LoVo (cell line): Measurements from ENCODE around the gene HOXC6.

Source experiments
- DNase-seq: peaks from one replicate; pipeline ENCODE4 v3.0.0-alpha.2; 2016; ENCODE audit warnings: low spot score

The HOXC6 gene

GRCh38 chr12:54002278-54002914 lies 25.8 kb upstream of the HOXC6 start:
- no peak for DNase-seq

DNA sequence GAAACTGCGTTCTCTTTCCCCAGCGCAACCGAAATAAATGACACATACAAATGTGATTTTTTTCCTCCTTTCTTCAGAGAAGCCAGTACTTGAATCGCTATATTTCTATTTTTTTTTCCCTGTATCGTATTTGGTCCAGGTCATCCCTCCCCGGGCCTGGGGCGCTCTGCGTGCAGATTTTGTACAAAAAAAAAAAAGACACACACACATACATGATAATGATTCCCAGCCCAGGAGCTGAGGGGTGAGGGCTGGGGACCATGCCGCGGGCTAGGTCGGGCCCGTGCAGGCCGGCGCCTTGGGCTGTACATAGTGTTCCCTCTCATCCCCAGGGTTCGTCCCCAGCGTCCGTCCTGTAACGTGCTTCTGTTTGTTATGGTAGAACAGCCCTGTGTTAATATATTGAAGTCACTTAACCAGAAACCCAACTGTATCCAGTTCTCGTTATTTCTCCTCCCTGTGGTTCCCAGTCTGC lies 25.3 kb upstream of the HOXC6 start:
- DNase-seq = no peak

GRCh38 chr12:54003625-54004024 lies 24.6 kb upstream of the HOXC6 start:
- DNase-seq = no peak

DNA sequence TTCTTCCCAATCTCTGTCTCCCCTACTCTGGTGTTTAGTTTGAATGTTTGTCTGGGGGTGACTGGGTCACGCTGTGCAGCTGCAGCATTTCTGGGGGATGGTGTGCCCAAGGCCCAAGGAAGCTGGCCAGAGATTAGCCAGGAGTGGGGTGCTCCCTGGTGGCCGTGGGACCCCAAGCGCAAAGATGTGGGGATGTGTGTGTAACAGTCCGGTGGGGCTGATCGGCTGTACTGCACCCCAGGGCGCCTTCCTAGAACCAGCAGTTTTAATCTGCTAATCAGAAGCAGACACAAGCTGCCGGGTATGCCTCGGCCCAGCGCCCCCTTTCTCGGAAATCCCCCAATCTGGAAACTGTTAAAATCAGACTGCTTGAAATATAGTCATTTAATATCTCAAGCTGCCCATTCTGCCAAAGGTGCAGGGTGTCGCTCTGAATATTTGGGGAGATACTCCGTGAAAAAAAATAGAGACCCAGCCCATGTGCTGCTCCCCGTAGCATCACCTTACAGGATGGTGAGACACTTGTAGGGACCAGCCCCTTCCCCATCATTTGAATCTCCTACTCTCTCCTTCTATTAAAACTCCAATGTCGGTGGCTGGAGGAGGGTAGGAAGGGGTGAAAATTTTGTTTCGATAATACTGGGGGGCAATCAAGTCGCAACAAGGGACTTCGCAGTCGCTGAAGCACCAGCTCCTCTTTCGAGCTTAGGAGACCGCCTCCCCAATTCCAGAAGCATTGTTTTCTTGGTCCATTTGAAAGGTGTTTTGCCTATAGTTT lies 24.0 kb upstream of the HOXC6 start:
- no peak for DNase-seq

DNA sequence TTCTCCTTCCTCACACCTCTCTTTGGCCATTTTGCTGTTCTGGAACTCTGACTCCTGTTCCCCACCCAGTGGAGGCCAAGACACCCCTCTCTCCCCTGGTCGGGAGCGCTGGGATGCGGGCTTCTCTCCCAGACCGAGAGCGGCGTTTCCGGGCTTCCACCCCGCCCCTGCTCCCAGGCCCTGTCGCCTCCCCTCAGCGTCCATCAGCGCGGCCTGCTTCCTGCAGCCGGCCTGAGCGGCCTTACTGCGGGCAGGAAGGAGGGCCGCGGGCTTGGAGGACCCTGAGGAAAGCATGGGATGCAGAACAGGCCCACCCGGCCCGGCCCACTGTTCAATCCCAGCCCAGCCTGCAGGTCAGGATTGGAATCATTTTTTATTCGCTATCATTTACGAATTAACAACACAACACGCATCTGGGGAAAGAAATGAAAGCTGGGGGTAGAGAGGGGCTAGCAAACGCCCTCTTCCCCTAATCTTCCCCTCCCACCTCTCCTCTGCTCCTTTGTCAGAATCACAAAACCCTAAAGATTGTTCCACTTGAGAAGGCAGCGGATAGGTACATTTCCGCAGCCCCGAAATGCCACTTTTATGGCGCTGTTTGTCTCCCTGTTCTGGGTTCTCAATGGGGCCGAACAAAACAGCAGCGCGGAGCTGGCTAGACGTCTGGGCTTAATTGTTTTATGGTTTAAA lies 23.3 kb upstream of the HOXC6 start:
- DNase-seq = no peak

DNA sequence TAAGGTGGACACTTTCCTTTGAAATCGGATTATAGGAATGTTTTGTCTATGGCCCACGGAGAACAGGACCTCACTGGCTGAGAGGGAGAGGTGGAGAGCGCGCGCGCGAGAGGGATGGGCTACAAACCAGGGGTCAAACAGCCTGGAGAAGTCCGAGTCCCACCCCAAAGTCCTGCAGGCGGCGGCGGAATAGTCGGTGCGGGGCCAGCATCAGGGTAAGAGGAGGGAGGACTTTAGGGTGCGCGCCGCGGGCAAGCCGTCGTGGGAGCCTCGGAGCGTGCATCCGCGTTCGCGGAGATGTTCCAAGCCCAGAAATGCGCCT lies 22.7 kb upstream of the HOXC6 start:
- no peak for DNase-seq

DNA sequence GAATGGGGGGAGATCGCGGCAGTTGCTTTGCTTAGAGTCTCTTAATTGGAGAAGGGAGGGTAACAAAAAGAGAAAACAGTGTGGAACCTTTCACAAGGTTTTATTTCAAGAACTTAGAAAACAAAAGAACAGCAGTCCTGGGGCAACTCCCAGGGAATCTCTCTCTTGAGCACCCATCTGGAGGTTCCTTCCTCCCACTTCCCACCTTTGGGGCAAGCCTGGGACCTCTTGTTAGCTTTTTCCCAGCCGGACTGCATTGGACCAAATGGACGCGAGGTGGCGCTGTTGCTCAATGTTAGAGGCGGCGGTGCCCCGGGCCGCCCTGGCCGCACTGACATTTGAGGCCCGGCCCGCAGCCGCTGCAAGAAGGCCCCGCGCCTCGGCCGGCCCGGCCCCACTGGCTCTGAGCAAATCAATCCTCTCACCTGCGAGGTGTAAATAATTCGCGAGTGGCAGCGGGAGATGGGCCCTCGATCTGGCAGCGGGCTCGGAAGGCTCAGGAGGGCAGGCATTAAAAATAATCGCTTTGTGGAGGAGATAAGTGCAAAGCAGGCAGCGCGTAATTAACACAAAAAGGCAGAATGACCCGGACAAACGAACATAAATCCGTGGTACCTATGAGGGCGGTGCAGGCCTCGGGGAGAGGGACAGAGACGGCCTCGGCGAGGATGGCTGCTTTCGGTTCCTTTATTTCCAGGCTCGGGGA lies 22.2 kb upstream of the HOXC6 start:
- DNase-seq = peak; percentile 87

GRCh38 chr12:54006559-54007220 lies 21.6 kb upstream of the HOXC6 start:
- no peak for DNase-seq

GRCh38 chr12:54007538-54008259 lies 20.5 kb upstream of the HOXC6 start:
- no peak for DNase-seq

DNA sequence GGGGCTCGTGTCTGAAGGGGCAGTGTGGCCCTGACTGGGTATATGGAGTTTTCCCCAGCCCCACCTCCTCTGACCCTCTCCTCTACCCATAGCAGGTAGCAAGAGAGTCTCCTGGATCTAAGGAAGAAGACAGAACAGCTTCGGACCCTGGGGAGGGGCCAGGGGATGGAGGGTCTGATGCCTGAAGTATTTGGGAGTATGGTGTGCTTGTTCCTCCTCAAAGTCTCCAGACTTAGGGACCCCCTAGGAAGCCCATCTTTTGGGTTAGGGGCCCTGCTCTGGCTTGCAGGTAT lies 20.0 kb upstream of the HOXC6 start:
- no peak for DNase-seq

GRCh38 chr12:54009171-54010052 lies 18.8 kb upstream of the HOXC6 start:
- DNase-seq = no peak

DNA sequence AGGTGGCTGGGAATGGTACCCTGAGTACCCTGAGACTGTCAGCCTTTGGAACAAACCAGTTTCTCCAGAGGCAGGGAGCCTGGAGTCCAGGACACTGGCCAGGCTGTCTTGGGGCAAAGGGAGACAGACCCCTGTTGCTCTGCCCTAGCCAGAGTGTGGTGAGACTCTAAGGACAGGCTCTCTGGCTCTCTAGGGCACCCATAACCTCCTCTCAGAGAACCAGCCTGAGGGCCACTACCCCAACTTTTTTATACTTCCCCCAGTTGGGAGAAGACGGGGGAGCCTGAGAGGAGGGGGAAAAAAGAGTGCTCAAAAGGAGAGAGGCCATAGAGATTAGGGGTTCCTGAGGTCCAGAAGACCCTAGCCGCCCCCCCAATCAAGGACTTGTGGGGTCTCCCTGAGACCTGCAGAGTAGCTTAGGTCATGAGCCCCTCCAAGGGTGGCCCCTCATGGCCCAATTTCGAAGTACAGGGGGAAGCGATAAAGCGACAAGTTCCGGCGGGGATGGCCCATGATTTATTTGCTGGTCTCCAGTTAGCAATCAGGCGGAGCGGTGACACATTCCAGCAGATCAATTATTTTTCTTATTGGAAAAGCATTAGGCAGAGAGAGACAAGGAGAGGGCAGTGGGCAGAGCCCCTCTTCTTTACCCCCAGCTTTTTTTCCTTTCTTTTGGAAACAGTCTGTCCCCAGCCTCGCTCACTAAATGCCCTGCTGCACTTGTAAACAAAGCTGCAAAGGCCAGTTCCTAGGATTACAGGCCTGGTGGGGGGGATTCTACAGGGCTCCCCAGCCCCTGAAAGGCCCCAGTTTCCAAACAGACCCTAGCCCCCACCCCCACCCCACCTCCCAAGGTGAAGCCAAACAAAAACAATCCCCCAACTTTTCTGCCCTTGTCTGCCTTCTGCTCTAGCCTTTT lies 17.9 kb upstream of the HOXC6 start:
- no peak for DNase-seq

DNA sequence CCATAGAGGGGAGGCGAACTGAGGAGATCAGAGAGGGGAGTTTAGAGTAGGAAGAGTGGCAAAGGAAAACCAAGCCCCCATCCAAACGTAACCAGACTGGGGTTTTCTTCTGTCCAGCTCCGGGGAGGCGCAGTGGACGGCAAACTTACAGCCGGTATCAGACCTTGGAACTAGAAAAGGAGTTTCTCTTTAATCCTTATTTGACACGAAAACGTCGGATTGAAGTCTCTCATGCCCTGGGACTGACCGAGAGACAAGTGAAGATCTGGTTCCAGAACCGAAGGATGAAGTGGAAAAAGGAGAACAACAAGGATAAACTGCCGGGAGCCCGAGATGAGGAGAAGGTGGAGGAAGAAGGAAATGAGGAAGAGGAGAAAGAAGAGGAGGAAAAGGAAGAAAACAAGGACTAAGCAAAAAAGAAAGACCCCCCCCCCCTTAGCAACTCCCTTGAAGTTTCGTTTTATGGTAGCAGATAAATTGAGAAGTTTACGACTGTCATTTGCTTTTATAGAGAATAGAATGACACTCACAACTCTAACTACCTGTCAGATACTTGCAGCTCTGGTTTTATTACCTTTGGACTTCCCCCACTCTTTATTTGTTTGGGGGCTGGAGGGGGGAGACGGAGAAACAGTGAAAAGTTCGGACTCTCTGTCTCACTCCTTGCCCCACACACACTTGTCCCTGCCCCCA lies 17.1 kb upstream of the HOXC6 start:
- peak; percentile 12 for DNase-seq

GRCh38 chr12:54011665-54012532 lies 16.3 kb upstream of the HOXC6 start:
- no peak for DNase-seq

DNA sequence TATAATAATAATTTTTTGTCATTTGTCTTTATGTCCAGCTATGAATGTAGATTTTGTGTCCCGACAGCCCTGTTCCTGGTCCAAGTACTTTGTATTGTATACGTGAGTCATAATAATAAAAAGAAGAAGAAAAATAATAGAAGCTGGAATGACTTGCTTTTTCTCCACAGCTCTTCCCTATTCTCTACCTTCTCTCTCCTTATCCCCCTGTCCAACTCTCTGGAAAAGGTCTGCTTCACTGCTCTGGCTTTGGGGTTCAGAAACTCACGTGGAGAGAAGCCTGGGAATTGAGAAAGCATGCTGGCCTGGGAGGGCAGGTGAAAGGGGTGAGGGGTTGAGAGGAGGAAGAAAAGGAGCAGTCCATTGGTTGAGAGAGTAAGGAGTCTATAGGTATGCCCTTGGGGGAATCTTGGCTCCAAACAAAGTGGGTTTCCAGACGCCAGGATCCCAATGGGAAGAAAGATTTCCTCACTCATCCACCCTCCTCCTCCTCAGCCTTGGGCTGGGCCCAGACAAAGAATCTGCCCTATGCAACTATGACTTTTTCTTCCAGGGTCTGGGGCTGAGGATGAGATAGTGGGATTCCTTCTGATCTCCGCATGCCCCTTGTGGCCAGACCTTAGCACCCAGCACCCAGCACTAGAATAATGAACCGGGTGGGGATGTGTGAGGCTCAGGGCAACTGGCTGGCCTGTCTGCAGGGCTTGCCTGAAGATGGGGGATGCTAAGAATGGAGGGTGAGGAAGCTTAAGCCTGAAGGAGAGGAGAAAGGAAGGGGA lies 15.4 kb upstream of the HOXC6 start:
- no peak for DNase-seq

- DNase-seq = no peak
These were observed 13.7 kb upstream of the HOXC6 start for GRCh38 chr12:54014377-54015017.
